Measurements from ENCODE around the gene LGR6. TPM values are rescaled to one million over a fixed set of nuclear protein-coding genes. Genes with fewer than 3 reads are reported as not detected.

The LGR6 gene
- total RNA-seq, 2 donors from 2014 or later = 1.3 to 1.6 TPM

DNA sequence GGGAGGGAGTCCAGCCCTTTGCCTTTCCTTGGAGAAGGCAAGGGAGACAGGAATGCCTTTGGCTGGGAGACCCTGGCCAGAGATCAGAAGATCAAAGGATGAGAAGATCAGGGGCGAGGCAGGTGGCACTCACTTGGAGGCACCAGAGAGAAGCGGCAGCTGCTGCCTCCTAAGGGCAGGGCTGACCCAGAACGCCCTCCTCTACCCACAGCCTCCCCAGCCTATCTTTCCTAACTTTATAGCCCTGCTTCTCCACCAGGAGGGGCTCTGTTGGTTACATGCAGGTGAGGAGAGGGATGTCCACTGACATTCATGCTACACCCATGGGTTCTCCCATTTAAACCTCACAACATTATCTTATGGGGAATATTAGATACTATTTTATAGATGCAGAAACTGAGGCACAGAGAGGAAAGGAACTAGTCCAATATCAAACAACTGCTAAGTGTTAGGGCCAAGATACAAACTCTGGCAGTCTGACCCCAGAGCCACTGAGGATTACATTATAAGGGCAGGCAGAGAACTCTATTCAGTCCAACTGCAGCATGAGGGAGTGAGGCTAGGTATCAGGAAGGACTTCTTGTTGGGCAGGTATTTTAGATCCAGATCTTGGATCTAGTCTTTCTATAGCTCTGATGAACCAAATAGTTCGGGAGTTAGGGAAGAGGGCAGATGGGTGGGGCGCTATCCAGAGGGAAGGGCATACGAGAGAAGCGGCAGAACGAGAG, 19.9 kb downstream of the LGR6 start:
- no peak for DNase-seq
- H3K9ac ChIP-seq (ENCODE audit: low read depth in 2 of 2, low read length in 2 of 2) = peak overlapping the region in 1 of 2 donors; percentile 13
- intact Hi-C loops (cut with DNase I) = no loop called here
- no peak overlapping the region for H3K27ac ChIP-seq
- no peaks in the 10 kb centered on the region for H3K36me3 ChIP-seq
- H3K4me3 ChIP-seq = peak overlapping the region; percentile 25
- H3K4me1 ChIP-seq = no peaks in the 10 kb centered on the region
- H3K9me3 ChIP-seq = no peaks in the 10 kb centered on the region
- peaks cover 7% of the 10 kb centered on the region for H3K27me3 ChIP-seq
- no peak for TF ChIP-seq CTCF (IDR thresholded peaks at IDR 0.05)

DNA sequence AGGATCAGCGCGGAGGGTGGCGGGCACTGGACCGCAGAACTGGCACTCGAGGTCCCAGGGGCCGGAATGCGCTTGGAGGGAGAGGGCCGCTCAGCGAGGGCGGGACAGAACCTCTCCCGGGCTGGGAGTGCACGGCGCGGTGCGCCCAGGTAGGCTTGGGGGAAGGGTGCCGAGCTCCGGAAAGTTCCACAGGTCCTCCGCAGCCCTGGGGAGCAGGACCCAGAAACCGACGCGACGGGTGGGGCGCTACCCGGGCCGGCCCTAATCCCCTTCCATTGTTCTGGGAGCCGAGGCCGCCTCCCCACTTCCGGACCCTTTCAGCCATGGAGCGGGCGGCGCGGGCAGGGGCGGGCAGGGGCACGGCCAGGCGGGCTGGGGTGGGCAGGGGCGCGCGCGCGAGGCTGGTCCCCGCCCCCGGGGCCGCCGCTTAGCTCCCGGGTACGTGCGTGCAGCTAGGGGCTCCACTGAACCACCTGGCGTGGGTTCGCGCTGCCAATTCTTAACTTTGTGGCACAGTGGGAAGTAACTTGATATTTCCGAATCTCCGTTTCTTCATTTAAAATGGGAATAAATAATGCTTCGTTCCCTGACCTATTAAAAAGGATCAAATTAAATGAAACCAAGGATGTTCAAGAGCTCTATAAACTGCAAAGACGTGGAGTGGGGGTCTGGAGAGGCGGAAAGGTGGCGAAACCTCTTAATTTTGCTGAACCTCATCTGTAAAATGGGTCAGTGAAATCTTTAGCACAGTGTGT, 20.7 kb downstream of the LGR6 start:
- Histone ChIP-seq H3K27me3 (peaks cover 7% of the 10 kb centered on the region), H3K9ac (ENCODE audit: low read depth in 2 of 2, low read length in 2 of 2) (peak overlapping the region in 1 of 2 donors; percentile 13), H3K9me3 (no peaks in the 10 kb centered on the region), H3K36me3 (no peaks in the 10 kb centered on the region), H3K27ac (no peak overlapping the region), H3K4me1 (no peaks in the 10 kb centered on the region), H3K4me3 (peak overlapping the region; percentile 25)
- no peak for TF ChIP-seq CTCF (IDR thresholded peaks at IDR 0.05)
- no peak for DNase-seq
- intact Hi-C loops (cut with DNase I) = no loop called here

- TF ChIP-seq CTCF (IDR thresholded peaks at IDR 0.05) = no peak
- Histone ChIP-seq H3K9ac (ENCODE audit: low read depth in 2 of 2, low read length in 2 of 2) (no peak overlapping the region), H3K4me1 (no peaks in the 10 kb centered on the region), H3K9me3 (no peaks in the 10 kb centered on the region), H3K4me3 (no peak overlapping the region), H3K27me3 (peaks cover 7% of the 10 kb centered on the region), H3K36me3 (no peaks in the 10 kb centered on the region), H3K27ac (no peak overlapping the region)
- DNase-seq = no peak
- intact Hi-C loops (cut with DNase I) = no loop called here
These were observed 22.0 kb downstream of the LGR6 start for GRCh38 chr1:202215472-202216130.

GRCh38 chr1:202216691-202217090, 23.1 kb downstream of the LGR6 start:
- Histone ChIP-seq H3K9me3 (no peaks in the 10 kb centered on the region), H3K9ac (ENCODE audit: low read depth in 2 of 2, low read length in 2 of 2) (no peak overlapping the region), H3K4me1 (no peaks in the 10 kb centered on the region), H3K27me3 (peaks cover 7% of the 10 kb centered on the region), H3K4me3 (no peak overlapping the region), H3K27ac (no peak overlapping the region), H3K36me3 (no peaks in the 10 kb centered on the region)
- intact Hi-C loops (cut with DNase I) = no loop called here
- no peak for DNase-seq
- no peak for TF ChIP-seq CTCF (IDR thresholded peaks at IDR 0.05)

DNA sequence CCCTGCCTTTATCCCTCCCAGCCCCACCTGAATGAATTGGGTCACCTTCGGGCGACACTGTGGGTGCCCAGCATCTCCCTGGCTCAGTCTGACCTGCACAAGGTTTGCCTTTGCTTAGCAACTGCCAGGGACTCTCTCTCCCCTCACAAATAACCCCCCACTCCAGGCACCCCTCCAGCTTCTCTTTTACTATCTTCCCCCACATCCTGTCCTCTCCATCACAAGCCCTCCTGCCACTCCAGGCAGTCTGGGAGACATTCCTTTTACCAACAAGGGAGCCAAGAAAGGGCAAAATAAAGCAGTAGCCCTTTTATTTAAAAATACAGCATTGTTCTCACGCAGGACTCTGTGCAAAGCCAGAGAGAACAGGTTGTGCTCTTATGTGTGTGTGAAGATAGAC, 23.9 kb downstream of the LGR6 start:
- Histone ChIP-seq H3K9me3 (no peaks in the 10 kb centered on the region), H3K9ac (ENCODE audit: low read depth in 2 of 2, low read length in 2 of 2) (no peak overlapping the region), H3K4me3 (no peak overlapping the region), H3K27me3 (peaks cover 7% of the 10 kb centered on the region), H3K27ac (no peak overlapping the region), H3K36me3 (no peaks in the 10 kb centered on the region), H3K4me1 (no peaks in the 10 kb centered on the region)
- intact Hi-C loops (cut with DNase I) = no loop called here
- DNase-seq = no peak
- TF ChIP-seq CTCF (IDR thresholded peaks at IDR 0.05) = no peak
